ENCODE data around the gene MLLT10.

Gene MLLT10

DNA sequence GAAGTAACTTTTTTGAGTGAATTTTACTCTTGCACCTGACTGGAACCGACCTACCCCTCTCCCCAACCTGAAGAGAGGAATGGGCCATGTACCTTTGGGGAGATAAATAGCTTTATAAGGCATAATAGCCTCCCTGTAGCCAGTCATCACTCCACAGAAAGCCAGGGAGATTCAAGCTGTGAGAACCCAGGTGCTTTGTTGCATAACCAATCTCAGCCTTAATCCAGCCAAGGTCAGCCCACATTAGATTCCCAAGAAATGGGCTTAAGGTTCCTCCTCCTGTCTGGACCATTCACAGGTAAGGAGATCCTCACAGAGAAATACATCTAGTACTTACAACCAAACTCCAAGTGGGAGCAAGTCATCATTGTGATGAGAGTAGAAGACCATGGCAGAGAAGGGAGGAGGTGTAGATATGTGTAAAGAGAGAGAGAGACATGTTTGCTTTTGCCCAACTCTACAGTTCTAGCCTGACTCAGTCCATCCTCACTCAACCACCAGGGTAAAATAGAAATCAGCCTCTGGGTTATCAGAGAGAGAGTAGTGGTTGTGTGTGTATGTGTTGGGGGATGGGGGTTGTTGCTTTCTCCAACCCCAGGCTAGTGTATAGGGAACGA lies 32.2 kb upstream of the MLLT10 start:
- DNase-seq (ENCODE audit: low read depth): no peak

DNA sequence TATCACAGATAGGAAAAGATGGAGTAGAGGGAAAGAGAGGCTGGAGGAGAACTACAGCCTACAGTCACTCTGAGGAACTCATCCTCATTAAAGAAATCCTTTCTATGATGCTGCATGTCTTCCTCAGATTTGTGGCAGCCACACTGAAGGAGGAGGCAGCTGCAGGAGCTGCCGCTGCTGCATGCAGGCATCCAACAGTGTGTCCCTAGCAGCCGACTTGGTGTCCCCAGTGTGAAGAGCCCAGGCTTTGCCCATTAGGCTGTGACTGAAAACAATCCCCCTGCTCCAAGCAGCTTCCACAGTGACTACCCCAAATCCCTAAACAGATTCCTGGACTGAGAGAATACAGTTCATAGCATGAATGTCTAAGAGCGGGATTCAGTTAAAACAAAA lies 31.7 kb upstream of the MLLT10 start:
- DNase-seq (ENCODE audit: low read depth): no peak

DNA sequence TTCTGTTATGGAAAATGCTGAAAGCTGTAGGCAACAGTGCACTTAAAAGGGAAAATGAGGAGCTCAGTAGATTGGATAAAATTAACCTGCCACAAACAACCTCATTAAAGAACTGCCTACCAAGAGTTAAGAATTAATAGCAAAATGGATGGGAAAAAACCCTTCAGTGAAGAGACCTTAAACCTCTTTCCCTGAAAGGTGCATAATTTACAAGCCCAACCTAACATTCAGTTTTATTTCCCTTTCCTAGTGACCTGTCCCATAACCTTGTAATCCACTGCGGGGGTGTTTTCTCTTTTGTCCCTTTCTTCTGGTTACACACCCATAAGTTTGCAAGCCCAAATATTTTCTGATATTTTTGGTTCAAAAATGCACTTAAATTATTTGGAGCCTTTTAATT lies 30.5 kb upstream of the MLLT10 start:
- no peak for DNase-seq (ENCODE audit: low read depth)

DNA sequence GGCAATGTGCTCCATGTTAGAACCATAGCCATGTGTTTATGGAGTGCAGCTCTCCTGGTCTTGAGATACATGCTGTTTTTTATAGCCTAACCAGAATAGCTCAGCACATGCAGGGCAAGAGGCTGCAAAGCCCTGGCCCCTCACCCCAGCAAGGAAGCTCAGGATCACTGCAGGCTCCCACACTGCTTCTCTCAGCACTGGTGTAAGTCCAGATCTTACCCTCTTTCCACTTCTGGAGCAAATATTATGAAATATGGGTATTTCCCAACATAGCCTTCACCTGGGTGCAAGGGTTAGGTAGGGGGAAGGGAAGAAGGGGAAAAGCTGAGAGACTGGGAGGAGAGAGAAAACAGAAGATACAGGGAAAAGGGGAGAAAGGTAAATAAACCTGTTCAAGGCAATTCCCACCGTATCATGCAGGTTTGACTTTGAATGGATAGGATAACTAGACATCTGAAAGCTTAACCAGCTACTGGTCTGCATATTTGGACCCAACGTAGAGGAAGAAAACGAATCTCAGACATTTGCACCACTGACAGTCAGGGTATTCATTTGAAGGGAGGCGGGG lies 28.2 kb upstream of the MLLT10 start:
- DNase-seq (ENCODE audit: low read depth): no peak

DNA sequence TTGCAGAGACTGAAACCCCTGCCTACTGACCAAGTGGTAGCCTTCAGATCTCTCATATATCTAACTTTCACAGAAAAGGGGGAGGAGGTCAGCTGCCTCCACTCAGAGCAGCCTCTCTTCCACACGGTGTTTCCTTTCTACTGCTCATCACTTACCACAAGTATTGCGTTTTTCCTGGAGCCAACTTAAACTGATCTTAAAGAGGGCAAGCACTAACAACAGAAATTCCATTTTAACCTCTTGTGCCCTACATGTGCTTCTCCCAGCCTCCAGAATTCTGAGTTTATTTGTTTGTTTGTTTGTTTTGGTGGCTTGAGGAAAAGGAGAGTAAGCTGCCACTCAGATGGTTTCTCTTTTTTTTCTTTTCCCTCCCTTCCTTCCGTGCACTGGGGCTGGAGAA lies 27.7 kb upstream of the MLLT10 start:
- DNase-seq (ENCODE audit: low read depth): no peak

DNA sequence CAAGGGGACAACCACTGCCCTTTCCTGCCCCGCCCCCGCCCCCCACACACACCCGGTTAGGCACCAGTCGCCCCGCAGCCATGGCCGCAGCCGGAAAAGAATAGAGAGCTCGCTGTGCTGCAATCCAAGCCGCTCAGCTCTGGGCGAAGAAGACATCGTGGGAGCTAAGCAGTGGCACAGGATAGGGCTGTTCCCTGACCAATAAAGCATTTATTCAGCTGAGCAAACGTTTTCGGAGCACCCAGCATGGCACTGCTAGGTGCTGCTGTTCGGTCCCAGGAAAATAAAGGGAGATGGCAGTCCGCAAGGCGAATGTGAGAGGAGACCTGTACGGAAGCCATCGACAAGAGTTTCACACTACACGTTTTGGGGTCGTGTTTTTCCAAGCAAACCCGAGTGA lies 26.9 kb upstream of the MLLT10 start:
- DNase-seq (ENCODE audit: low read depth): no peak

DNA sequence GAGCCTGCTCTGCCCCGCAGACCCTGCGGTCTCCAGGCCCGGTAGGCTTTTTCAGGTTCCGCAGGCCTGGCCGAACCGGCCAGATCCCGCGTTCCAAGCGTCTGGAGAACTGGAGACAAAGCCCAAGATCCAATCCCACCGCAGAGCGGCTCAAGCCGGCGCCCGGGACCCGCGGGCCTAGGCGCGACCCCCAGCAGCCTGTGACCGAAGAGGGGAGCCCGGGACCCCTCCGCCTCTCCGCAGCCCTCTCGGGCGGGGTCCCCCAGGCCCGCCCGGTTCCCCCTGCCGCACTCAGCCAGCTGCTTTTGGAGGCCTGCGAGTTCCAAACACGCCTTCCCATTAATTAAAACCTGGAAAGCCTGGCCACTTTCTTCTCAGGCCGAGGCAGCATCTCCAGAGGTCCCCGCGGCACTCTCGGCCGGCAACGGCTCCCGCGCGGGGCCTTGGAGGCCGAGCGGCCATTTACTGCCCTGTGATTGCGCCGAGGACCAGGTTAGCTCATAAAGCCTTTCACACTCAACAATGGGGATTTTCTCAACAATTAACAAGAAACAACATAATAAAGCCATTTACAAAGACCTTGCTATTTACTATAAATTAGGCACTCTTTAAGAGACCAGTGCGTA lies 25.2 kb upstream of the MLLT10 start:
- no peak for DNase-seq (ENCODE audit: low read depth)

DNA sequence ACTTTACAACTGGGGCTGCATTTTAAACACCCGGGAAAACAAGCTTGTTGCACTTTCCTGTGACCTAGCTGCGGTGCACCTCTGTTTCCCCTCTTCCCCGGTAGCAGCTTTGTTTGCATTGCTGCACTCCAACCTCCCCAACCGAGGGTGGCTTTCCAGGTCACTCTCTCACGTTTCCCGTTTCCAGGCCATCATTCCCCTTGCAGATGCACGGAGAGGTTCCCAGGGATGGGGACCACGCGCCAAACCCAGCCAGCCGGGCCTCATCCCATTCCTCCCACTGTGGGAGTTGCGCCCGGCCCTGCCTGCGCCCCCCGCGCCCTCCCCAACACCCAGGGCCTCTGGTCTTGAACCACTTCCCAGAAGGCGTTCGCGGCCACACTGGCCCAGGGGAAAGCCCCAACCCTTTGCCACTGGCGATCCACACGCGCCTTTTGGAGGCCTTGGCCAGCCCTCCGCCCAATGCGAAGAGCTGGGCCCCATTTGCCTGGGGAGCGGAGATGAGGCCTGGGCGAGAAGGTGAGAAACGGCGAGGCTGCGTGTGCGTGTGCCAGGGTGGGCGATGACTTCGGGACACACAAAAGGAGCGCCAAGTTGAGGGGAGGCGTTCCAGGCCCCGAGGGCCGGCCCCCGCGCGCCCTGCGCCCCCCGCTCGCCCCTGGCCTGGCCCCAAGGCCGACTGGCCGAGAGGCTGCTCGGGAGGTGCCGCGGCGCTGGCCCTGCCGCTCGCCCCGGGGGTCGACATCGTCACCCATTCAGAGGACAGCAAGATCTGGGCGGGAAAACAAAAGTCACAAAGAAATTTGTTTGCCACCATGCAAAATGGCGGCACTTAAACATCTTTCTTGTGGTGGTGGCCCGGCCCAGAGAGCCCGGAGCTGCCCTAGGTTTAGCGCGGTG lies 24.4 kb upstream of the MLLT10 start:
- DNase-seq (ENCODE audit: low read depth): no peak

DNA sequence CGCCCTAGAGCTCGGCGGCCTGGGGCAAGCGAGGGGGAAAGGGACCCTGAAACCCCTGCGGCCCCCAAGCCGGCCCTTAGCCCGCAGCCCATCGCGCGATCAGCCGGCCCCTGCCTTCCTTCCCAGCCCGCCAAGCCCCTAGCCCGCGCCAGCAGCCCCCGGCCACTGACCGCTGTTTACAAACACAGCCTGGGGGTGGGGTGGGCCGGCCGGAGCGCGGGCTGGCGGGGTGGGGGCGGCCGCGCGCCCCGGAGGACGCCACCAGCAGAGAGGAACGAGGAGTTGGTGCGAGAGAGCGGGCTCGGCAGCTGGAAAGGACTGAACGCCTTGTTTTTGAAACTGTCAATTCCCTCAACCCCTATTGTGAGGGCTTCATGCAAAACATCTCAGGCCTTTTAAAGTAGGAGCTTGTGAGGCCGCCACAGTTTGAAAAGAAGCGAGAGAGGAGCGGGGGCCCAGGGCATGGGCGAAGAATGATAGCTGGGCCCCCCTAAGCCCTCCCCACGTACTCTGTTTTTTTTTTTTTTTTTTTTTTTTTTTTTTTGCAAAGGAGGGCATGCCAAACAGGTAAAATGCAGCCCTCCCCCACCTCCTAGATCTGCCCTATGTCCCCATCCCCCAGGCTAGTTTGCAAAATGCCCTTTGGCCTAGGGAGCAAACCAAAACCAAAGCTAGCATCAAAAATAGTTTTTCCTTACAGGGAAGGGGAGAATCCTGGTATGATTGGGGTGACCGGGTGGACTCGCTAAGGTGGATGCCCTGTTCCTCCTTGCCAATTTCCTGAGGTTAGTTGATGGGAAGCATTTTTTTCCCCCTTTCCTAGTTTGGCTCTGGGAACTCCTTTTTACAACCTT lies 23.6 kb upstream of the MLLT10 start:
- DNase-seq (ENCODE audit: low read depth): no peak

DNA sequence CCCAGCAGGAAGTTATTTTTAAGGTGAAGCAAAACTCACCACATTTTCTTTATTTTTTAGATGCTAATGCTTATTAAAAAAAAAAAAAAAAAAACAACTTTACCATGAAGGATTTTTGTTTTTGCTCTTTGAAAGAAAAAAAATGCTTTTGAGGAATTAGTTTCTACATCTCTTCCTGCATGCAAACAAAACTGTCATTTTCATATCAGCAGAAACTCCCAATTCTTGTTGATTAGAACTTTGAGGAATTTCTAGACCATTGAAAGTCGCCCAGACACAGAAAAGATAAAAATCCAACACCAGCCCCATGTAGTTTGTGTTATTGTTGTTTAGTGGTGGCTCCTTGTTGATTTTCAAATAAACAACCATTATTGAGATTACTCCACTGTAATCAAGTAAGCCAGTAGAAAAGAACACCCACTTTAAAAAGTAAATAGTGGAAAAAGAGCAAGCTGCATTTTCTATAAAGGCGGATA lies 22.9 kb upstream of the MLLT10 start:
- DNase-seq (ENCODE audit: low read depth): no peak

DNA sequence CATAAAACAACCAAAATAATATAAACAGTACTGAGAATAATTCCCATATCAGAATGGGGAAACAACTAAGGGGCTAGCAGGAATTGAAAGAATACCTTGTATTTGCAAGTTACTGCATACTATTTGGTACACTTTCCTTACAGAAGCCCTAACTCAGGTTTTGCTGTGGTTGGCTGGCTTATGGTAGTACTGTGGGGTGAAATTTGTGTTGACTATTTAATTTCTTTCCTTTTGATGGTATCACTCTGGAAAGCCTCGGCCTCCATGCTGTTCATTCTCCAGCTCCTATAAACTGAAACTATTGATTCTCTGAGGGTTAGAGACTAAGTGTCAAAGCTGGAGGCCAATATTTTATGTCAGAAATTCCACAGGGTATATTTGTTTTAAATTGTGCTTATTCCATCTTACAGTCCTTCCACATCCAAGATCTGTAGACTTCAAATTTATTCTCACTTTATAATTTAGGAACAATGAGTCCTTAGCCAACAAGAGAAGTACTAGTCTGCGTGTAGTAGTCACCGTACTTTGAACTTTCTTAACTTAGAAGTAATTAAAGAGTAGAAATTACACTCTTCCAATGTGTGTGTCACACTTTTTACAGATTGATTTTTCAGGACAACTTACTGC lies 22.0 kb upstream of the MLLT10 start:
- DNase-seq (ENCODE audit: low read depth): no peak

DNA sequence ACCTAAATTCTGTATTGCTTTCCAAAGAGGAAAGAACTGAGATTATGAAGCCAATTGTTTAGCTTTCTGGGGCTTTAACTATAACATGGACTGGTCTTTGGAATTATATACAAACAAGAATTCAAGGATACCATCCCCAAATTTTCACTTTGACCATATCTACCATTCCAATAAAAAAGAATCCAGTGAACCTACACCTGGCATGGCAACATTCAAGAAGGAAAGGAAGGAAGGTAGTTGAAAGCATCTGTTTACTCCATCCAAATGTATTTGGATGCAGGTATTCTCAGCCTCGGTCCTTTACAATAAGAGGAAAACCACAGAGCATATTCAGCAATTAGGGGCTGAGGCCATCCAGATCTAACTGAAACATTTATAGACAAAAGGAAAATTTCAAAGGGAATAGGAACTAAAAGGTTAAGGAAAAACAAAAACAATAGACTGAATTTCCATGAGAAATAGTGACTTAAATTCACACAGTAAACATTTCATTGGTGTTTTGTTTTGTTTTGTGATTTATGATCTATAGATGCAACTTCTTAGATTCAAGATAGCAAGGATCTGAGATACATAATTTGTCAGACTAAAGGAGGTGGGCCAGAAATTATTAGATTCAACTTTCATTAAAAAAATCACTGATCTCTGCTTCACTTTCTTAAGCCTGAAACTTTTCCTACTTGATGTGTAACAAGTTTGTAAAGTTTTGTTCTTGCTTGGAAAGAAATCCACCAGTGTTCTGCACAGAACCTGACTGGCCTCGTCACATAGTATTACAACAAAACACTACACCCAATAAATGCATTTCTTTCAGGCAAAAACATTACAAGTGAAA lies 21.2 kb upstream of the MLLT10 start:
- no peak for DNase-seq (ENCODE audit: low read depth)

DNA sequence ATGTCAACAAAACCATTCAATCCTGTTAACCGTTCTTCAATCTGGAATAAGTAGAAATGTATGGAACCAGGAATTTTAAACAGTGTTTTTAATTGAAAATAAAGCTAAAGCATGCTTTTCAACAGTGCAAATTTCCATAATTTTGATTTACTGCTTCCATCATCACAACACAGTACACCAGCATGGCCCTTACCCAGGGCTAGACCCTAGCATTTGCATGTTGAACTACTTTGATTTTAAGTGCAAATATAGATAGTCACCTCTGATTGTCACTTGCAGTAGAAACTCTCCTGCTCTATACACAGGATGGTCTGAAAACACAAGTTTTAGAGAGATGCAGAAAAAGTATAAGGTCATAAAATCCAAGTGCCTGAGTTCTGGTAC lies 20.6 kb upstream of the MLLT10 start:
- no peak for DNase-seq (ENCODE audit: low read depth)

DNA sequence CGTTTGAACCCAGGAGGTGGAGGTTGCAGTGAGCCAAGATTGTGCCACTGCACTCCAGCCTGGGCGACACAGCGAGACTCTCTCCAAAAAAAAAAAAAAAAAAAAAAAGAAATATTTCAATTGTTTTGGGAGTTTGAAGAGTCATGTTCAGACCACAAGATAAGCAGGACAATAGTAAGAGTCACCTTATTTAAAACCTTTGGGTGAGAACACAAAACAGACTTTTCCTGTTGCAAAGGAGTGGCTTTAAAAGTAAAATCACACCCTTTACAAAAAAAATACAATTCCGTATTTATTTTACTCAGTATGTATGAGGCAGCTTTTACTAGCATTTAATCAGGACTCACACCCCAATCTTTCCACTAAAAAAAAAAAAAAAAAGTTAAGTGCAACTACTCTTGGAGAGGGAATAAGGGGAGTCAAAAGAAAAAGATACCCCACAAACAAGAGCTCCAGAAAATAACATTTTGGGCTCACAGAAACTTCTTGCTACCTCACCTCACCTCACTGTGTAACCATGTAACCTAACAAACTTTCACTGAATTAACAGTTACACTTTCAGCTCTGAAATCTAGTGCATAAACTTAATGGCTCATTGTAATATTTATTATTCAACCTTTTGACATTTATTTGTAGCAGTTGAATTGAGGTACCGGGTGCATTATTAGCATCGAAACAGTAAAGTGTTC lies 19.8 kb upstream of the MLLT10 start:
- no peak for DNase-seq (ENCODE audit: low read depth)

DNA sequence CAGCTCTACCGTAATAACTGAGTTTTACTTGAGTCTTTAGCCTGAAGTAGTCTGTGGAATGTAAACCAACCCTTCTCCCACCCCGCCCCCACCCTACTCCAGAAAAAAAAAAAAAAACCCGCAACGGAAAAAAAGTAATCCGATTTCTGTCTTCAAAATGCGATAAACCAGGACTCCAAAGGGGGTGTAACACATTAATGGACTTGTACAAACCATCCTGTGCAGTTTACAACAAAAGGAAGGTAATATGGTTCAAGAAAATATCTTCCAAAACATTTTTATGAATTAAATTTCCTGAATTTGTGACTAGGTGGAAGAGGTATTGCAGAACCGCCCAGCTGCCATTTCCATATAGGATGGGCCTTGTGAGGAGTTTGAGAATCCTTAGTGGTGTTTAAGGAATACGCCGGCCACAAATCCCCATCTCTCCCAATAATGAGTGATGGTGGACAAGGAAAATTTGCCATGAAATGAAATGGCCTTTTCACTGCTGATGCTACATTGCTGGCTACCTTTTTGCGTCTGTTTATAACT lies 19.1 kb upstream of the MLLT10 start:
- DNase-seq (ENCODE audit: low read depth): no peak

DNA sequence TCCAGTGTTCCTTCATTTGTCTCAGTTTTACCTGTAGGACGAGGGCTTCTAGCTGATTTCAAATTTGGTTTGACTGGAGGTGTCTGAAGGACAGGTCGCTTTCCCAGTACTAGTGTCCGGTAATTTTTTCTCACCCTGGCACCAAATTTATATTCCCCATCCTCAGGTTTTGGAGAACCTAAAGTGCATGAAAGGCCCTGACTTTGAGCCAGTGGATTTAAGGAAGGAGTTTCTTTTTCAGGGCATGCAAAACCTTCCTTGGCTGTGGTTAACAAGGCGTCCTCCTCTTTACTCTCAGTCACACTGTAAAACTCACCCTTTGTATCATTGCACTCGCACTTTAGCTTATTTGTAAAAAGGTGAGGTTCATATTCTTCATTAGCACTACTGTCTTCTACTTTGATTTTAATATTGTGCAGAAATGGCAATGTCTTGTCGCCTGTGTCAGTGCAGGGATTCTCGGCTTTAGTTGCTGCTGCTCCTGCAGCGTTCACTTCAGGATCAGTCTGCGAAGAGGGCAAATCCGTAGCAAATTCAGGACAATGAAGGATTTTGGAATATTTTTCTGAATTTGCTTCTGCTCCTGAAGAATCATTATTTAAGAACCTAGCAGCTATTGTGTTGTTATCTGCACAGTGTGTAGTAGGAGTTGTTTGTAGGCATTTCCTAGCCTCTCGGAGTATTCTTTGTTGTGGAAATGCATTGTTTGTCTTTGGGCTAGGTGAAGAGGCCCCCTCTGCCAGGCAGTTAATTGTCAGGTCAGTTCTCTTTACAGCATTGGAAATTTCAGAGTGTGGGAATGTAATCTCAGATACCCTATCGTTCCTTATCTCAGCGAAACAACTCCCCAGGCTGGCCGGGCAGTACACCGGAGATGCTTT lies 18.4 kb upstream of the MLLT10 start:
- DNase-seq (ENCODE audit: low read depth): no peak

DNA sequence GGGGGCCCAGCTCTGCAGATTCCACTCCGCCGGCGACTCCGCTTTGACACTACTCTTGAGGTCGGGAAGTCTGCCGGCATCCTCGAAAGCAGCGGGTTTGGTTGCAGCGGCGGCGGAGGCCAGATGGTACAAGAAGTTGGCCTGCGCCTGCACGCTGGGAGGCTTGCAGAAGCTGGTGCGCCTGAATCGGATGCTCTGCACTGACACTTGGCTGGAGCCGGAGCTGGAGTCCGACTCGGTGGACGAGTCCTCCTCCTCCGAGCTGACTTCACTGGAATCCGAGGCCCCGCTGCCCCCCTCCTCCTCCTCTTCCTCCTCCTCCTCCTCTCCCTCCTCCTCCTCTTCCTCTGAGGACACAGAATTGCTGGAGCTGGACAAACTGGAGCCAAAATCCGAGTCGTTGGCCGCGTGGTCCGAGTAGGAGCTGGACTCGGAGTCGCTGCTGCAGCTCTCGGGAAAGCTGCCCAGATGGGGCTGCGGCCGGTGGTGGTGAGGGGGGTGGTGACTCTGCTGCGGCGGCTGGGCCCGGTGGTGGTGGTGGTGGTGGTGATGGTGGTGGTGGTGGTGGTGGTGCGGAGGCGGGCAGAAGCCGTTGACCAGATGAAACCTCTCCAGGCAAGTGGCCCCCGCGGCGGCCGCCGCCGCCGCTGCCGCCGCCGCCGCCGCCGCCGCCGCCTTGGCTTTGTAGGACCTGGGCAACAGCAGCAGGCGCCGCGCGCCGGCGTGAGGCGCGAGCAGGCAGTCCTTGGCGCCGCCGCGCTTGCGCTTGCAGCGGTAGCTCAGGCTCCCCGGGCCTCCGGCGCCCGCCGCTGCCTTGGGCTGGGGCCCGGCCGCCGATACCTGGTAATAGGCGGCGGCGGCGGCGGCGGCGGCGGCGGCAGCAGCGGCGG lies 17.5 kb upstream of the MLLT10 start:
- no peak for DNase-seq (ENCODE audit: low read depth)
